Fibroblast of mammary gland (primary cell): ENCODE measurements around the gene BRSK2.

Experiments used
- DNase-seq: peaks from one replicate; pipeline ENCODE4 v3.0.0-alpha.2; 2010; ENCODE audit warnings: low read depth
- H3K4me3 ChIP-seq: 2 replicates; pipeline ENCODE4 v1.5.1; 2011; ENCODE audit warnings: low read depth, mild to moderate bottlenecking, low read length, moderate library complexity; ENCODE audit not compliant: control insufficient read depth
- TF ChIP-seq, protein P1 (sequence below): conservative IDR thresholded peaks from 2 replicates; pipeline ENCODE4 v1.5.1; 2011; ENCODE audit warnings: low read depth, low read length, inconsistent platforms; ENCODE audit not compliant: control insufficient read depth, insufficient read depth

The BRSK2 gene

DNA sequence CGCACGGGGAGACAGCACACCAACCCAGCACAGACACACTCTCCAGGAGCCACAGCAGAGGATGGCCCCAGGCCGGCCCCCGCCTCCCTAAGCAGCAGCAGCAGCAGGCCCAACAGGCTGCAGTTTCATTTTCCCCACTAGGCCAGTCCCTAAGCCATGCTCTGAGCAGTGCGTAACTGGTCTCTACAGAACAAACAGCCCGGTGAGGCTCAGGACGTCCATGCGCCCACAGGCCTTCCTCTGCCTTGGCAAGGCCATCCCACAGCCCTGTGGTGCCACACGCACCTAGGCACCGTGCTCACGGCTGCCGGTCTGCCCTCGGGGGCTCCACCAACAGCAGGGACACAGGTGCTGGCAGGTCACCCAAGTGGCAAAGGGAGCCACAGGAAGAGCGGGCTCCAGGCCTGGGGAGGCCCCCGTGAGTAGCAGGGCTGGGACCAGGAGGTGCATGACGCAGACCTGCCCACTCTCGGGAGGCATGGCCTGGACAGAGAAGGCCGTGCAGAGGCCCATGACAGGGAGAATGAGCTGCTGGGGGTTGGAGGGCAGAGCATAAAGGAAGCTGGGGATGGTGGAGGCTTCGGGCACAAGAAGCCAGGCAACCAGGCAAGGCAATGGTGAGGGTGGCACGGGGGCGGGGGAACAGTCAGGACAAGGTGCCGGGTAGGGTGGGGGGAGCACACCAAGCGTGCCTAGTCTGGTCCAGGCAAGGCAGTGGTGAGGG lies 98.3 kb downstream of the BRSK2 start:
- DNase-seq: no peak
- TF ChIP-seq, protein P1, sequence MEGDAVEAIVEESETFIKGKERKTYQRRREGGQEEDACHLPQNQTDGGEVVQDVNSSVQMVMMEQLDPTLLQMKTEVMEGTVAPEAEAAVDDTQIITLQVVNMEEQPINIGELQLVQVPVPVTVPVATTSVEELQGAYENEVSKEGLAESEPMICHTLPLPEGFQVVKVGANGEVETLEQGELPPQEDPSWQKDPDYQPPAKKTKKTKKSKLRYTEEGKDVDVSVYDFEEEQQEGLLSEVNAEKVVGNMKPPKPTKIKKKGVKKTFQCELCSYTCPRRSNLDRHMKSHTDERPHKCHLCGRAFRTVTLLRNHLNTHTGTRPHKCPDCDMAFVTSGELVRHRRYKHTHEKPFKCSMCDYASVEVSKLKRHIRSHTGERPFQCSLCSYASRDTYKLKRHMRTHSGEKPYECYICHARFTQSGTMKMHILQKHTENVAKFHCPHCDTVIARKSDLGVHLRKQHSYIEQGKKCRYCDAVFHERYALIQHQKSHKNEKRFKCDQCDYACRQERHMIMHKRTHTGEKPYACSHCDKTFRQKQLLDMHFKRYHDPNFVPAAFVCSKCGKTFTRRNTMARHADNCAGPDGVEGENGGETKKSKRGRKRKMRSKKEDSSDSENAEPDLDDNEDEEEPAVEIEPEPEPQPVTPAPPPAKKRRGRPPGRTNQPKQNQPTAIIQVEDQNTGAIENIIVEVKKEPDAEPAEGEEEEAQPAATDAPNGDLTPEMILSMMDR: no peak
- no peak overlapping the region for H3K4me3 ChIP-seq

DNA sequence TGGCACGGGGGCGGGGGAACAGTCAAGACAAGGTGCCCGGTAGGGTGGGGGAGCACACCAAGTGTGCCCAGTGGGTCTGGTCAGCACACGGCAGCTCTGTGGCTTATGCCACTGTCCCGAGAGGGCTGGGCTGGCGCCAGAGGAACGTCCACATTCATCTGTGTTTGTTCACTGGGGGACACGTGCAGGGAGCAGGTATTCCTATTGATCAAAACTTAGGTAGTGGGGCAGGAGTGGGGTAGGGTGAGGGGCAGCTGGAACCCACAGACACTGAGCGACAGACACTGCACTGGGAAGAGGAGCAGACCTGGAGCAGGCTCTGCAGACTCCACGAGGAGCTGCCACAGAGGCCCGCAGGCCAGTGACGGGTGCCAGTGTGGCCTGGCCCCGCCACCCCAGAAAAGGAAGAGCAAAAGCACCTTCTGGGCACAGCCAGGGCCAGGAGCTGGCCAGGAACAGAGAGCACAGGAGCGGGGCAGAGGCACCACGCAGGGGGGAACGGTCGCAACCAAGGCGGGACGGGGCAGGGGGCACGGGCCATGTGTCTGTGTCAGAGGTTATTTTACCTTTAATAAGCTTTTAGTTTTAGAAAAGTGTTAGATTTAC lies 98.9 kb downstream of the BRSK2 start:
- DNase-seq: no peak
- TF ChIP-seq, protein P1: no peak
- no peak overlapping the region for H3K4me3 ChIP-seq

DNA sequence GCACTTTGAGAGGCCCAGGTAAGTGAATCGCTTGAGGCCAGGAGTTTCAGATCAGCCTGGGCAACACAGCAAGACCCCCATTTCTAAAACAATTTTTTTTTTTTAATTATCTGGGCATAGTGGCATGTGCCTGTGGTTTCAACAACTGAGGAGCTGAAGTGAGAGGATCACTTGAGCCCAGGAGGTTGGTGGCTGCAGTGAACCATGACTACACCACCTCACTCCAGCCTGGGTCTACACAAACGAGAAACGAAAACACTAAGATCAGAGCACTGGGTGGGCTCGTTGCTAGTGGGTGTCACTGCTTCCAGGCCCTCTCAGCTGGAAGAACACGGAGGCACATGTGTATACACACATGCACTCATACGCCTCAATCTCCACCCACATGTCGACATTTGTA lies 100.9 kb downstream of the BRSK2 start:
- H3K4me3 ChIP-seq: no peak overlapping the region
- no peak for DNase-seq
- TF ChIP-seq, protein P1: no peak

- TF ChIP-seq, protein P1: no peak
- no peak for DNase-seq
- no peak overlapping the region for H3K4me3 ChIP-seq
These were observed 101.6 kb downstream of the BRSK2 start for GRCh38 chr11:1491379-1491778.

- no peak overlapping the region for H3K4me3 ChIP-seq
- no peak for DNase-seq
- TF ChIP-seq, protein P1: no peak
These were observed 104.0 kb downstream of the BRSK2 start for GRCh38 chr11:1493650-1494244.

GRCh38 chr11:1494650-1495049 lies 104.9 kb downstream of the BRSK2 start:
- TF ChIP-seq, protein P1: no peak

More at GRCh38 chr11:1494650-1495049, 104.9 kb downstream of the BRSK2 start:
- no peak for DNase-seq
- H3K4me3 ChIP-seq: no peak overlapping the region
